C4-2B (cell line): Measurements from ENCODE around the gene VPREB1.
"Not testable (repeated sequence)": the region's sequence is repeated elsewhere in the genome, so short reads cannot be mapped to it uniquely, and the experiment has no call there.

Source experiments
- CTCF ChIP-seq: fragments of 450-650 bp; conservative IDR thresholded peaks from 2 replicates; pipeline ENCODE4 v1.5.1; 2017; ENCODE audit warnings: mild to moderate bottlenecking
- ZFX ChIP-seq: fragments of 450-650 bp; IDR thresholded peaks from 2 replicates; pipeline ENCODE4 v1.6.1; 2017

DNA sequence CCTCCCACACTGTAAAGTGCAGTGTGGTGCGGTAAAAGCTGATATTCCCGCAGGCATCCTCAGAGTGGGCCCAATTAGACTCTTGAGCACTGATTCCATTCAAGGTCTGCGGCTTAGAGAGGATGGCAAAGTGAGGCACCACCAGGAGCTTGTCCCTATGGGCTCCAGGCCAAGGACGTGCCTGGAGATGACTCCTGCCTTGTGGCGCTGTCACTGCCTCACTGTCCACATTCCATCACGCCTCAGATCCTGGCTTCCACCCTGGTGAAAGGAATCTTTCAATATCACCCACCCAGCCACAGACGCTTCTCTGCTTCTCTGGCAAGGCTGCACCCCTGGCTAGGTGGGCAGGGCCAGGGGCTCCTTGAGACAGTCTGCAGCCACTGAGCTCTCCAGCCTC is 23.5 kb upstream of the VPREB1 start:
- not testable (repeated sequence) for TF ChIP-seq CTCF, ZFX
